Central memory CD4-positive, alpha-beta T cell (primary cell): ENCODE data around the gene PRSS1.

Experiments used
- DNase-seq: peaks from one replicate; pipeline ENCODE4 v3.0.0; 2022

Gene PRSS1

GRCh38 chr7:142796501-142797390 lies 47.5 kb downstream of the PRSS1 start:
- DNase-seq, result no peak

- DNase-seq, result no peak
Measured at GRCh38 chr7:142797391-142798377, 48.4 kb downstream of the PRSS1 start.

- DNase-seq, result peak; percentile 48
Measured at GRCh38 chr7:142798451-142799436, 49.5 kb downstream of the PRSS1 start.

DNA sequence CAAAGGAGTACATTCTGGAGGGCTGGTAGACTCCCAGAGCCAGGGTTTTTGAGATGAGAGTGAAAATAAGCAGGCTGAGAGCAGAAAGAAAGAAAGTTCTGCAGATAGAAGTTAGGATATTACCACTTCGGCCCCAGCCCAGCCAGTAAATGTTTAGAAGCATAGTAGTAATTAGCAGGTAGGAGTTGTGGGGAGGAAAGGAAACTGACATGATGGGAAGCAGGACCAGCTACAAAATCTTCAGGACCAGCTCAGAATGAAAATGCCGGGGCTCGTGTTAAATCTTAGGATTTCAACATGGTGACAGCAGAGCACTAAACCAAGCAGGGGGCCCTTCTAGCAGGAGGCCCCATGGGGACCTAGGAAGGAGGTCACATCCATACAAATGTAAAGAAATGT lies 50.2 kb downstream of the PRSS1 start:
- DNase-seq, result no peak

DNA sequence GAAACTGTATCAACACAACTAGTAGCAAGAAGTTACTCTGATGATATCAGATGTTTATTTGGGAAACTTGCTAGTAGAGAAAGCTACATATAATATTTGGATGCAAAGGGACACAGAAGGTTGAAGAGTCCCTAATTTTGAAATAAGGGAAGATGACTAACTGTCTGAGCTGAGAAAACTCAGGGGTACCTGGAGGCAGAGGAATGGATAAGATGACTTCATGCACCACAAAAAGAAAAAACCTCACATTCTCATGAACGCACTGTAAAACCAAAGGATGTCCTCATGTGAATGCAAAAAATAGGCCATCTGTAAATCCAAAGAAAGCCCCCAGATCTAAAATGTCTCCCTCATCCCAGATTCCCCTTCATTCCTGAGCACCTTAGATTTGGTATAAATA lies 50.8 kb downstream of the PRSS1 start:
- DNase-seq, result peak; percentile 49

- no peak for DNase-seq
Measured at GRCh38 chr7:142800699-142801260, 51.5 kb downstream of the PRSS1 start.

- no peak for DNase-seq
Measured at GRCh38 chr7:142801601-142802295, 52.5 kb downstream of the PRSS1 start.

GRCh38 chr7:142802301-142802700 lies 53.0 kb downstream of the PRSS1 start:
- DNase-seq, result no peak
